ENCODE data around the gene RYK.

DNA sequence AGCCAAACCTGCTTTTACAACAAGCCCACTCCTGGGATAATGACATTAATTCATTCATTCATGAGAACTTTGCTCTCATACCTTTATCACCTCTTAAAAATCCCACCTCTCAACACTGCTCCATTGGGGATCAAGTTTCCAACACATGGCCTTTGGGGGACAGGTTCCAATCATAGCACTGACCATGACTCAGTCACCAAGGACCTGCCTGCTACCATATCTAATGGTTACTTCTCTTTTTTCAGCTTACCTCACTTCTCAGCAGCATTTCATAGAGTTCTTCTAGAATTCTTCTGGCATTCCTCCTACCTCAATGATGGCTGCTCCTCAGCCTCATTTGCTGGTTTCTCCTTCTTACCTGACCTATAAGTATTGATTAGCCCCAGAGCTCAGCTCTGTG, 36.9 kb upstream of the RYK start:
- TF ChIP-seq, protein P1, sequence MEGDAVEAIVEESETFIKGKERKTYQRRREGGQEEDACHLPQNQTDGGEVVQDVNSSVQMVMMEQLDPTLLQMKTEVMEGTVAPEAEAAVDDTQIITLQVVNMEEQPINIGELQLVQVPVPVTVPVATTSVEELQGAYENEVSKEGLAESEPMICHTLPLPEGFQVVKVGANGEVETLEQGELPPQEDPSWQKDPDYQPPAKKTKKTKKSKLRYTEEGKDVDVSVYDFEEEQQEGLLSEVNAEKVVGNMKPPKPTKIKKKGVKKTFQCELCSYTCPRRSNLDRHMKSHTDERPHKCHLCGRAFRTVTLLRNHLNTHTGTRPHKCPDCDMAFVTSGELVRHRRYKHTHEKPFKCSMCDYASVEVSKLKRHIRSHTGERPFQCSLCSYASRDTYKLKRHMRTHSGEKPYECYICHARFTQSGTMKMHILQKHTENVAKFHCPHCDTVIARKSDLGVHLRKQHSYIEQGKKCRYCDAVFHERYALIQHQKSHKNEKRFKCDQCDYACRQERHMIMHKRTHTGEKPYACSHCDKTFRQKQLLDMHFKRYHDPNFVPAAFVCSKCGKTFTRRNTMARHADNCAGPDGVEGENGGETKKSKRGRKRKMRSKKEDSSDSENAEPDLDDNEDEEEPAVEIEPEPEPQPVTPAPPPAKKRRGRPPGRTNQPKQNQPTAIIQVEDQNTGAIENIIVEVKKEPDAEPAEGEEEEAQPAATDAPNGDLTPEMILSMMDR (IDR thresholded peaks at IDR 0.05): no peak
- no peak for TF ChIP-seq POLR2A (IDR thresholded peaks at IDR 0.05)

All from testis (tissue), 2 donors.